Measurements from ENCODE around the gene SLC9A7. TPM values are rescaled to one million over a fixed set of nuclear protein-coding genes. Genes with fewer than 3 reads are reported as not detected.

Gene SLC9A7
- total RNA-seq, 1 experiment from 2014 or later = 74.3 TPM

DNA sequence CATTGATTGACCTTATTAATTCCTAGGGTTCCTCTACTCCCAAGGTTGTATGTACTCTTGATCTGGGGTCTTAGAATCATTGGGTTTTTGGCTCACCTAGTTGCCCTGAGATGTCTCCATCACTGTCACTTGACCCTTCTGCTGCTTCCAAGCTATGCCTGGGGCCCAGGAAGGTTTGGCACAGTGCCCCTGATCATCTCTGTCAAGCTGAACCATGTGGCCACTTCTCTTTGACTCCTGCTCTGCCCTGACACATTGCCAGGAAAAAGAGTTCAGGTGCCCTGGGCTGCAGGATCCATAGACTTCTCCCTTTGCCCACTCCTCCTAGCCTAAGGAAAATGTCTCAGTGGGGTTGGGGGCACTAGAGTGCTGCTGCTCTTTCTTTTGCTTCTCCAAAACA lies 189.3 kb downstream of the SLC9A7 start:
- Histone ChIP-seq H3K4me2 (ENCODE audit: low read length) (no peak overlapping the region), H3K9me3 (ENCODE audit: low read length) (no peaks in the 10 kb centered on the region), H3F3A (ENCODE audit: low read length, unreplicated experiment) (no peaks in the 10 kb centered on the region), H3K9me2 (replicated peaks; ENCODE audit: low read length) (no peaks in the 10 kb centered on the region), H2AFZ (ENCODE audit: low read length) (no peak overlapping the region), H3K36me3 (ENCODE audit: low read depth, low read length) (no peaks in the 10 kb centered on the region), H3K27ac (ENCODE audit: low read length) (no peak overlapping the region), H3K4me1 (ENCODE audit: insufficient read depth, low read length) (peaks cover 26% of the 10 kb centered on the region), H3K27me3 (ENCODE audit: low read length) (no peaks in the 10 kb centered on the region), H3K79me2 (ENCODE audit: low read length) (peaks cover 5% of the 10 kb centered on the region), H3K9ac (ENCODE audit: low read length) (no peak overlapping the region), H3K4me3 (ENCODE audit: low read length) (no peak overlapping the region), H4K20me1 (ENCODE audit: low read length) (no peaks in the 10 kb centered on the region)
- DNase-seq (no peak), ATAC-seq (no peak)
- intact Hi-C loops (cut with micrococcal nuclease) = loop anchor here (5.0 to 10.0 kb wide), 2 partner anchors 118 to 185 kb away; partner anchors contain the start of gene SLC9A7
- TF ChIP-seq EZH2 (IDR thresholded peaks at IDR 0.05; ENCODE audit: low read length, unreplicated experiment) (no peak), EZH2phosphoT487 (IDR thresholded peaks at IDR 0.05; ENCODE audit: borderline replicate concordance, low read length) (no peak)
- TF ChIP-seq, protein P1, sequence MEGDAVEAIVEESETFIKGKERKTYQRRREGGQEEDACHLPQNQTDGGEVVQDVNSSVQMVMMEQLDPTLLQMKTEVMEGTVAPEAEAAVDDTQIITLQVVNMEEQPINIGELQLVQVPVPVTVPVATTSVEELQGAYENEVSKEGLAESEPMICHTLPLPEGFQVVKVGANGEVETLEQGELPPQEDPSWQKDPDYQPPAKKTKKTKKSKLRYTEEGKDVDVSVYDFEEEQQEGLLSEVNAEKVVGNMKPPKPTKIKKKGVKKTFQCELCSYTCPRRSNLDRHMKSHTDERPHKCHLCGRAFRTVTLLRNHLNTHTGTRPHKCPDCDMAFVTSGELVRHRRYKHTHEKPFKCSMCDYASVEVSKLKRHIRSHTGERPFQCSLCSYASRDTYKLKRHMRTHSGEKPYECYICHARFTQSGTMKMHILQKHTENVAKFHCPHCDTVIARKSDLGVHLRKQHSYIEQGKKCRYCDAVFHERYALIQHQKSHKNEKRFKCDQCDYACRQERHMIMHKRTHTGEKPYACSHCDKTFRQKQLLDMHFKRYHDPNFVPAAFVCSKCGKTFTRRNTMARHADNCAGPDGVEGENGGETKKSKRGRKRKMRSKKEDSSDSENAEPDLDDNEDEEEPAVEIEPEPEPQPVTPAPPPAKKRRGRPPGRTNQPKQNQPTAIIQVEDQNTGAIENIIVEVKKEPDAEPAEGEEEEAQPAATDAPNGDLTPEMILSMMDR (conservative IDR thresholded peaks at IDR 0.05; ENCODE audit: low read depth, low read length) = no peak
- ChIA-PET CTCF (no interaction called here), POLR2A (ENCODE audit: unreplicated experiment) (no interaction called here)
- no TSS peak for BruUV-seq (replicated peaks)

DNA sequence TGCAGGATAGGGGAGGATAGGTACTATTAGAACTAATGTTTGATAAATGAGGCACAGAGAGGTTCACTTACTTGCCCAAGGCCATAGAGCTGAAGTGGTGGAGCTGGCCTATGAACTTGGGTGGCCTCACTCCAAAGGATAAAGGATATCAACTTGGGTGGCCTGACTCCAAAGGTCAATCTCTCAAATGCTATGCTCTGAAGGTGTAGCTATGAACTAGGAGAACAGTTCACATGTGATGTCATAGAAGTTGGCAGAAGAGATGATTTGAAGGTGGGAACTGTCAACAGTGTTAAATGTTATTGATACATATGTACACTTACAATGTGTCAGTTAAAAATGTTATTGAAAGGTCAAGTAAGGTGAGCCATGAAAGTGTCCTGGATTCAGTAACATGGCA lies 191.5 kb downstream of the SLC9A7 start:
- peak overlapping the region; percentile 75 for H3K27ac ChIP-seq (ENCODE audit: low read length)
- H3K9ac ChIP-seq (ENCODE audit: low read length) = no peak overlapping the region
- H3K27me3 ChIP-seq (ENCODE audit: low read length) = no peaks in the 10 kb centered on the region
- ChIA-PET CTCF (no interaction called here), POLR2A (ENCODE audit: unreplicated experiment) (interaction anchor here (0.6 kb wide), 1 partner anchor 70 kb away, joined by 4 read pairs; no protein-coding TSS in a partner anchor)
- ATAC-seq (no peak), DNase-seq (no peak)
- TF ChIP-seq EZH2phosphoT487 (IDR thresholded peaks at IDR 0.05; ENCODE audit: borderline replicate concordance, low read length) (no peak), EZH2 (IDR thresholded peaks at IDR 0.05; ENCODE audit: low read length, unreplicated experiment) (no peak)
- TF ChIP-seq, protein P1 (conservative IDR thresholded peaks at IDR 0.05; ENCODE audit: low read depth, low read length) = no peak
- H3K9me2 ChIP-seq (replicated peaks; ENCODE audit: low read length) = no peaks in the 10 kb centered on the region
- H2AFZ ChIP-seq (ENCODE audit: low read length) = no peak overlapping the region
- no TSS peak for BruUV-seq (replicated peaks)
- no peaks in the 10 kb centered on the region for H3F3A ChIP-seq (ENCODE audit: low read length, unreplicated experiment)
- no peaks in the 10 kb centered on the region for H3K79me2 ChIP-seq (ENCODE audit: low read length)
- H3K9me3 ChIP-seq (ENCODE audit: low read length) = no peaks in the 10 kb centered on the region
- H3K4me1 ChIP-seq (ENCODE audit: insufficient read depth, low read length) = peaks cover 19% of the 10 kb centered on the region
- intact Hi-C loops (cut with micrococcal nuclease) = loop anchor here (2.0 kb wide), 1 partner anchor 203 kb away; no protein-coding TSS in a partner anchor
- peak overlapping the region; percentile 47 for H3K4me2 ChIP-seq (ENCODE audit: low read length)
- H3K36me3 ChIP-seq (ENCODE audit: low read depth, low read length) = no peaks in the 10 kb centered on the region
- no peak overlapping the region for H3K4me3 ChIP-seq (ENCODE audit: low read length)
- no peaks in the 10 kb centered on the region for H4K20me1 ChIP-seq (ENCODE audit: low read length)

DNA sequence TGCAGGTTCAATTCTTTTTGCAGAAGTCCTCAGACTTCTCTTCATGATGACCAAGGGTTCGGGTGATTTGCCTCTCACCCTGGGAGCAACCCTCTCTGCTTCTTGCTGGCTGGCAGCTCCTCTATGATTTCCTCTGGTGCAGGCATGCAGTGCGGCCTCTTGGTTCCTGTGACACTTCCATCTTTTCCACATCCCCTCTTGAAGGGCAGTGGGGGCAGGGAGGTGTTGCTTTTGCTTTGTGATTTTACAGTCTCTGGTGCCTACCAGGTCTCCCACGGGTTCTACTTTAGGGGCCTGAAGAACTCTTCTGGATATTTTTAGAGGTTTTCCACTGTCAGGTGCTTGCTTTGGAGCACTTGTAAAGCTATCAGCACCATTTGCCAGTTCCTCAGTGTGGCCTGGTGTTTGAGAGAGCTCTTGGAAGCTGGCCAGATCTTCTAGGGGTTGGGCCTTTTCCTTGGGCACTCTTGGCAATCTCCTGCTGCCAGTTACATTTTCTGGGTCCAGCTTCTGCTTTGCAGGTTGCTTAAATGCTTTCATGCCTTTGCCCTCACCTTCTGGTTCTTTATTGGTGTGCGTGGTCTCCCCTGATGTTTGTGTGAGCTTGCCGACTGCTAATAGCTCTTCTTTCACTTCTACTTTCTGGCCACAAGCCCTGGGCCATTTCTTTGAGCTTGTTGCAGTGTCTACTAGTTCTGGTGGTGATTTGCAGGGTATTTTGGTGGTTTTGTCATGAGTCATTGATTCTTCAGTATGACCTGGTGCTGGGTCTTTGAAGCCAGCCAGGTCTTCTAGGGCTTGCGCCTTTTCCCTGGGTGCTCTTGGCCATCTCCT lies 196.9 kb downstream of the SLC9A7 start:
- Histone ChIP-seq H3K27me3 (ENCODE audit: low read length) (no peaks in the 10 kb centered on the region), H3K4me3 (ENCODE audit: low read length) (no peak overlapping the region), H3K4me2 (ENCODE audit: low read length) (no peak overlapping the region), H2AFZ (ENCODE audit: low read length) (no peak overlapping the region), H3K9me3 (ENCODE audit: low read length) (no peaks in the 10 kb centered on the region), H3F3A (ENCODE audit: low read length, unreplicated experiment) (no peaks in the 10 kb centered on the region), H3K27ac (ENCODE audit: low read length) (no peak overlapping the region), H3K4me1 (ENCODE audit: insufficient read depth, low read length) (peaks cover 17% of the 10 kb centered on the region), H3K79me2 (ENCODE audit: low read length) (no peaks in the 10 kb centered on the region), H3K9ac (ENCODE audit: low read length) (no peak overlapping the region), H3K9me2 (replicated peaks; ENCODE audit: low read length) (no peaks in the 10 kb centered on the region), H4K20me1 (ENCODE audit: low read length) (no peaks in the 10 kb centered on the region), H3K36me3 (ENCODE audit: low read depth, low read length) (no peaks in the 10 kb centered on the region)
- DNase-seq = peak; percentile 14
- intact Hi-C loops (cut with micrococcal nuclease) = no loop called here
- POLR2A ChIA-PET (ENCODE audit: unreplicated experiment) = interaction anchor here (0.6 kb wide), 1 partner anchor 196 kb away, joined by 4 read pairs; no protein-coding TSS in a partner anchor
- no peak for ATAC-seq
- TF ChIP-seq EZH2 (IDR thresholded peaks at IDR 0.05; ENCODE audit: low read length, unreplicated experiment) = no peak
- TF ChIP-seq, protein P1 (conservative IDR thresholded peaks at IDR 0.05; ENCODE audit: low read depth, low read length) = no peak
- TF ChIP-seq EZH2phosphoT487 (IDR thresholded peaks at IDR 0.05; ENCODE audit: borderline replicate concordance, low read length) = no peak
- BruUV-seq (replicated peaks) = no TSS peak
- CTCF ChIA-PET = no interaction called here

Data from PC-3 (cell line).